Liver (tissue), 9 donors: ENCODE data around the gene ARHGAP10. TPM values are rescaled to one million over a fixed set of nuclear protein-coding genes. Genes with fewer than 3 reads are reported as not detected.

ENCODE experiments used
- DNase-seq: peaks from one replicate; pipeline ENCODE4 v3.0.0-alpha.2; 2017; ENCODE audit warnings: low spot score
- H3K27ac ChIP-seq, 2 donors: one replicate each; pipeline ENCODE4 v1.7.0; 2013; ENCODE audit warnings: inconsistent platforms in 2 of 2, low read length in 2 of 2, control low read depth in 1 of 2, low read depth in 1 of 2, mild to moderate bottlenecking in 1 of 2
- H3K27me3 ChIP-seq, 4 donors: one replicate each; pipeline versions ENCODE4 v1.6.1 to v1.7.0; 2013; ENCODE audit warnings: low read length in 3 of 4, inconsistent platforms in 1 of 4, mild to moderate bottlenecking in 1 of 4, moderate library complexity in 1 of 4; ENCODE audit not compliant: control insufficient read depth in 4 of 4, insufficient read depth in 4 of 4
- H3K36me3 ChIP-seq, 4 donors: one replicate each; pipeline versions ENCODE4 v1.6.1 to v1.7.0; 2013; ENCODE audit warnings: low read length in 3 of 4, mild to moderate bottlenecking in 3 of 4, low read depth in 1 of 4, moderate library complexity in 1 of 4; ENCODE audit not compliant: control insufficient read depth in 4 of 4, insufficient read depth in 3 of 4
- H3K4me1 ChIP-seq, 4 donors: one replicate each; pipeline versions ENCODE4 v1.6.1 to v1.7.0; 2013; ENCODE audit warnings: low read length in 3 of 4, mild to moderate bottlenecking in 3 of 4, moderate library complexity in 1 of 4; ENCODE audit not compliant: control insufficient read depth in 4 of 4, insufficient read depth in 4 of 4
- H3K4me3 ChIP-seq, 3 donors: one replicate each; pipeline versions ENCODE4 v1.6.1 to v1.7.0; 2013; ENCODE audit warnings: low read length in 3 of 3, control low read depth in 1 of 3, low read depth in 1 of 3, mild to moderate bottlenecking in 1 of 3
- H3K9ac ChIP-seq, 2 donors: one replicate each; pipeline ENCODE4 v1.7.0; 2013; ENCODE audit warnings: low read length in 2 of 2, mild to moderate bottlenecking in 2 of 2, moderate library complexity in 2 of 2, control low read depth in 1 of 2, low read depth in 1 of 2
- H3K9me3 ChIP-seq, 4 donors: one replicate each; pipeline versions ENCODE4 v1.6.1 to v1.7.0; 2013; ENCODE audit warnings: low read length in 3 of 4; ENCODE audit not compliant: control insufficient read depth in 4 of 4
- ATF3 ChIP-seq: IDR thresholded peaks from 2 replicates; pipeline ENCODE4 v1.6.1; 2016; ENCODE audit warnings: antibody characterized with exemption
- CTCF ChIP-seq: fragments of 150-350 bp; IDR thresholded peaks from 2 replicates; pipeline ENCODE4 v1.5.1; 2017; ENCODE audit warnings: improper control_type of control experiment, low read depth, low read length; ENCODE audit not compliant: missing input control
- FOXA1 ChIP-seq: IDR thresholded peaks from 2 replicates; pipeline ENCODE4 v1.6.1; 2016; ENCODE audit warnings: antibody characterized with exemption
- FOXA2 ChIP-seq: IDR thresholded peaks from 2 replicates; pipeline ENCODE4 v1.6.1; 2016; ENCODE audit warnings: antibody characterized with exemption
- GABPA ChIP-seq, 2 donors: IDR thresholded peaks in 1 of 2; conservative IDR thresholded peaks in 1 of 2; 2 replicates each; pipeline ENCODE4 v1.6.1; 2016; ENCODE audit warnings: antibody characterized with exemption in 2 of 2, mild to moderate bottlenecking in 1 of 2, moderate library complexity in 1 of 2
- HNF4A ChIP-seq, 2 donors: conservative IDR thresholded peaks; 2 replicates each; pipeline ENCODE4 v1.6.1; 2016; ENCODE audit warnings: antibody characterized with exemption in 2 of 2, mild to moderate bottlenecking in 2 of 2
- HNF4G ChIP-seq: IDR thresholded peaks from 2 replicates; pipeline ENCODE4 v1.6.1; 2016; ENCODE audit warnings: antibody characterized with exemption
- NR2F2 ChIP-seq: IDR thresholded peaks from 2 replicates; pipeline ENCODE4 v1.6.1; 2016; ENCODE audit warnings: antibody characterized with exemption
- RAD21 ChIP-seq, 2 donors: IDR thresholded peaks; 2 replicates each; pipeline ENCODE4 v1.6.1; 2016; ENCODE audit warnings: antibody characterized with exemption in 2 of 2, mild to moderate bottlenecking in 2 of 2
- REST ChIP-seq: IDR thresholded peaks from 2 replicates; pipeline ENCODE4 v1.6.1; 2016; ENCODE audit warnings: antibody characterized with exemption, mild to moderate bottlenecking
- RXRA ChIP-seq, 2 donors: IDR thresholded peaks; 2 replicates each; pipeline ENCODE4 v1.6.1; 2017 to 2018; ENCODE audit warnings: antibody characterized with exemption in 2 of 2, mild to moderate bottlenecking in 1 of 2
- TAF1 ChIP-seq: conservative IDR thresholded peaks from 2 replicates; pipeline ENCODE4 v1.6.1; 2016; ENCODE audit warnings: antibody characterized with exemption, mild to moderate bottlenecking
- YY1 ChIP-seq: IDR thresholded peaks from 2 replicates; pipeline ENCODE4 v1.6.1; 2016; ENCODE audit warnings: antibody characterized with exemption, mild to moderate bottlenecking
- ZBTB33 ChIP-seq: IDR thresholded peaks from 2 replicates; pipeline ENCODE4 v1.6.1; 2016; ENCODE audit warnings: antibody characterized with exemption
- WGBS: extraction: QIAGEN DNeasy Blood & Tissue Kit; methylation state at CpG from one replicate; pipeline ENCODE4 v1.1.7; 2013; 5-methylcytosine and 5-hydroxymethylcytosine counted together
- polyA plus RNA-seq, 2 donors: library from polyadenylated mRNA; stranded (reverse) in 1 of 2; unstranded in 1 of 2; fragments of 200-250 nt in 1 of 2; fragments of >200 nt in 1 of 2; fragmentation: Nextera tagmentation in 1 of 2; extraction: Ambion mirVana in 1 of 2; gene quantifications; one replicate each; pipeline versions ENCODE4 v1.2.1 to v1.2.3, GENCODE V29; 2013 to 2015
- total RNA-seq, 2 donors: library from RNA; depleted of rRNA; stranded (reverse); fragments of >200 nt; gene quantifications; one replicate each; pipeline ENCODE4 v1.2.3, GENCODE V29; 2014
- donor health status: healthy.
- donor health status: healthy.
- donor health status: healthy.
- donor health status: healthy.
- donor health status: healthy.

ARHGAP10 gene
- total and polyA plus RNA-seq, 4 donors, result 1.5 to 13.0 (median 4.3) TPM

- no peak overlapping the region for H3K4me3 ChIP-seq
- H3K36me3 ChIP-seq, result no peaks in the 10 kb centered on the region
- no peak overlapping the region for H3K9ac ChIP-seq
- TF ChIP-seq NR2F2 (no peak), TAF1 (no peak), GABPA (IDR thresholded peaks at IDR 0.05 in 1 of 2, conservative IDR thresholded peaks at IDR 0.05 in 1 of 2) (no peak), ATF3 (no peak), HNF4A (conservative IDR thresholded peaks at IDR 0.05) (no peak), YY1 (no peak), ZBTB33 (no peak), RAD21 (IDR thresholded peaks at IDR 0.05) (no peak), FOXA2 (no peak), REST (no peak), CTCF (no peak), FOXA1 (no peak), HNF4G (no peak)
- no peak overlapping the region for H3K27ac ChIP-seq
- 81% methylated on average over 10 of the region's 10 CpGs for WGBS
- H3K27me3 ChIP-seq, result peaks cover 0 to 8% (median 0%) of the 10 kb centered on the region in 4 donors
- no peaks in the 10 kb centered on the region for H3K9me3 ChIP-seq
- DNase-seq, result no peak
- no peaks in the 10 kb centered on the region for H3K4me1 ChIP-seq
Measured at GRCh38 chr4:147963839-147964238, 232.0 kb downstream of the ARHGAP10 start.

GRCh38 chr4:147964266-147964880 lies 232.5 kb downstream of the ARHGAP10 start:
- H3K9ac ChIP-seq, result no peak overlapping the region
- no peak for TF ChIP-seq REST
- no peak for TF ChIP-seq CTCF
- no peak for TF ChIP-seq RXRA (IDR thresholded peaks at IDR 0.05)
- TF ChIP-seq FOXA1, result no peak
- no peak overlapping the region for H3K27ac ChIP-seq
- no peaks in the 10 kb centered on the region for H3K36me3 ChIP-seq
- H3K4me1 ChIP-seq, result no peaks in the 10 kb centered on the region
- 77% methylated on average over 14 of the region's 14 CpGs for WGBS
- no peak for DNase-seq
- no peaks in the 10 kb centered on the region for H3K9me3 ChIP-seq
- H3K4me3 ChIP-seq, result no peak overlapping the region
- peaks cover 0 to 8% (median 0%) of the 10 kb centered on the region in 4 donors for H3K27me3 ChIP-seq
